Measurements from ENCODE around the gene S100Z. TPM values are rescaled to one million over a fixed set of nuclear protein-coding genes. Genes with fewer than 3 reads are reported as not detected.

Gene S100Z
- total RNA-seq, 2 donors from 2014 or later: not detected

DNA sequence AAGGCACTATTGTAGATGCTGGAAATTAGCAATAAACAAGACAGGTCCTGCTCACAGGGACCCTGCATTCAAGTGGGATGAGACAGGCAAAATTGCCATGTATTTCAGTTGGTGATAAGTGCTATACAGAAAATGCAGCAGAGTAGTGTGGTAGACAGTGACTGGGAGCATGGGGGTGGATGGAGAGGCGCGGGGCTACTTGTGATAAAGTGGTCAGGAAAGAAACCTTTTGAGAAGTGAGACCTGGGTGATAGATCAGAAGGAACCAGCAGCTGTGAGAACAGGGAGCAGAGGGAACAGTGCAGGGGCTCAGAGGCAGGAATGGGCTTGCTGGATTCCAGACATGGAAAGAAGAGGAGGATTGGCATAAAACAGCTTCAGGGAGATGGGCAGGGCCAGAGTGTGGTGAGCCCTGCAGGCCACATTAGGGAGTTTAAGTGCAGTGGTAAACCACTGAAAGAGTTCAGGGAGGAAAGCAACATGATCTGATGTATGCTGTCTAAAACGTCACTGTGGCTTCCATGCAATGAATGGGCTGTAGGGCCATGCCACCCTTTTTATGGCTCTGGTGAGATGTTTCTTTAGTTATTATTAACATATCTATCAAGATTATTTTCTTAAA, 110.3 kb downstream of the S100Z start:
- peaks cover 0 to 3% of the 10 kb centered on the region in 2 donors for H3K27me3 ChIP-seq
- no peaks in the 10 kb centered on the region for H3K36me3 ChIP-seq
- no peak for DNase-seq (ENCODE audit: low spot score)
- TF ChIP-seq, protein P1, sequence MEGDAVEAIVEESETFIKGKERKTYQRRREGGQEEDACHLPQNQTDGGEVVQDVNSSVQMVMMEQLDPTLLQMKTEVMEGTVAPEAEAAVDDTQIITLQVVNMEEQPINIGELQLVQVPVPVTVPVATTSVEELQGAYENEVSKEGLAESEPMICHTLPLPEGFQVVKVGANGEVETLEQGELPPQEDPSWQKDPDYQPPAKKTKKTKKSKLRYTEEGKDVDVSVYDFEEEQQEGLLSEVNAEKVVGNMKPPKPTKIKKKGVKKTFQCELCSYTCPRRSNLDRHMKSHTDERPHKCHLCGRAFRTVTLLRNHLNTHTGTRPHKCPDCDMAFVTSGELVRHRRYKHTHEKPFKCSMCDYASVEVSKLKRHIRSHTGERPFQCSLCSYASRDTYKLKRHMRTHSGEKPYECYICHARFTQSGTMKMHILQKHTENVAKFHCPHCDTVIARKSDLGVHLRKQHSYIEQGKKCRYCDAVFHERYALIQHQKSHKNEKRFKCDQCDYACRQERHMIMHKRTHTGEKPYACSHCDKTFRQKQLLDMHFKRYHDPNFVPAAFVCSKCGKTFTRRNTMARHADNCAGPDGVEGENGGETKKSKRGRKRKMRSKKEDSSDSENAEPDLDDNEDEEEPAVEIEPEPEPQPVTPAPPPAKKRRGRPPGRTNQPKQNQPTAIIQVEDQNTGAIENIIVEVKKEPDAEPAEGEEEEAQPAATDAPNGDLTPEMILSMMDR (IDR thresholded peaks at IDR 0.05): no peak
- no peak overlapping the region for H3K27ac ChIP-seq
- no peaks in the 10 kb centered on the region for H3K4me1 ChIP-seq
- no peak overlapping the region for H3K4me3 ChIP-seq
- no peaks in the 10 kb centered on the region for H3K9me3 ChIP-seq

DNA sequence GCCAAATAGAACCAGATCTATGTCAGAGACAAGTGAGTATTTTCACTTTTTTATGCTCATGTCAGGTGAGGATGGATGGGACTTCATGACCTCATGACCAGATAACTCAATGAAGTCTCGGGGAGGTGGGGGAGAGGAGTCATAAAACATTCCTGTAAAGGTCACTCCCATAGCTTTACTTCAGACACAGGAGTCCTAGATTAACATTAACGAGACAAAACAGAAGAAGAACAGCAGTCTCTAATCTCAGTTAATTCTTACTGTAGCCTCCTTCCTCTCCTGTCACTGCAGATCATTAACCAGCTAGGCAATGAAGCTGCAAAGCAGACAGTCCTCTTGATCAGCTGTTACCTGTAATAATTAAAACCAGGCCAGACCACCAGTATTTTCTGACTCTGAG, 114.2 kb downstream of the S100Z start:
- Histone ChIP-seq H3K36me3 (no peaks in the 10 kb centered on the region), H3K27ac (no peak overlapping the region), H3K4me1 (no peaks in the 10 kb centered on the region), H3K9me3 (no peaks in the 10 kb centered on the region), H3K27me3 (no peaks in the 10 kb centered on the region), H3K4me3 (no peak overlapping the region)
- TF ChIP-seq, protein P1 (IDR thresholded peaks at IDR 0.05): no peak
- no peak for DNase-seq (ENCODE audit: low spot score)

Other genes starting within 250 kb of the S100Z start
- 1 to 10 TPM in 1 of 2 donors, under 1 TPM in 1; 0.44 to 3.7 TPM for gene F2RL2, start 226.6 kb upstream of the S100Z start, total RNA-seq
- gene F2R, start 133.9 kb upstream of the S100Z start, total RNA-seq: 10 to 100 TPM; 16.1 to 46.7 TPM
- gene F2RL1, start 31.0 kb upstream of the S100Z start, total RNA-seq: 10 to 100 TPM in 1 of 2 donors, 1 to 10 TPM in 1; 3.1 to 10.6 TPM
- 10 to 100 TPM in 1 of 2 donors, under 1 TPM in 1; 0.37 to 10.3 TPM for gene CRHBP, start 103.0 kb downstream of the S100Z start, total RNA-seq
- gene AGGF1, start 180.4 kb downstream of the S100Z start, total RNA-seq: 10 to 100 TPM; 15.2 to 15.7 TPM
- 1 to 10 TPM; 3.9 to 4.3 TPM for gene ZBED3, start 237.3 kb downstream of the S100Z start, total RNA-seq